CD4-positive, alpha-beta T cell treated with Interleukin-21 for 1 hour (primary cell): ENCODE results near the gene CYP1A2.
"Not testable (repeated sequence)": the region's sequence is repeated elsewhere in the genome, so short reads cannot be mapped to it uniquely, and the experiment has no call there.

Experiments
- DNase-seq: peaks from one replicate; pipeline ENCODE4 v3.0.0-alpha.2; 2020

Gene CYP1A2

GRCh38 chr15:74748322-74748946 is at the start of gene CYP1A2:
Gene CYP1A2 (plus strand): TSS chr15:74748845. CDS start chr15:74749739, 894 bp downstream.
- DNase-seq = no peak

GRCh38 chr15:74709011-74709410 is 39.6 kb upstream of the CYP1A2 start:
- DNase-seq = no peak

- no peak for DNase-seq
Observed at GRCh38 chr15:74709892-74710291, 38.8 kb upstream of the CYP1A2 start.

GRCh38 chr15:74710319-74711094 is 38.1 kb upstream of the CYP1A2 start:
- DNase-seq = no peak

GRCh38 chr15:74712311-74712710 is 36.3 kb upstream of the CYP1A2 start:
- no peak for DNase-seq

- no peak for DNase-seq
Observed at GRCh38 chr15:74716651-74717050, 32.0 kb upstream of the CYP1A2 start.

GRCh38 chr15:74722591-74722990 is 26.1 kb upstream of the CYP1A2 start:
- DNase-seq = no peak

- DNase-seq = no peak
Observed at GRCh38 chr15:74723187-74723586, 25.5 kb upstream of the CYP1A2 start.

GRCh38 chr15:74723754-74724334 is 24.8 kb upstream of the CYP1A2 start:
- DNase-seq = peak; percentile 35

GRCh38 chr15:74724570-74725224 is 23.9 kb upstream of the CYP1A2 start:
- no peak for DNase-seq

- peak; percentile 22 for DNase-seq
Observed at GRCh38 chr15:74725225-74725774, 23.3 kb upstream of the CYP1A2 start, which contains the start of gene CYP1A1. Gene CYP1A1 (minus strand): TSS chr15:74725528. CDS start chr15:74723097, 2,431 bp downstream.

- DNase-seq = peak; percentile 31
Observed at GRCh38 chr15:74725845-74726773, 22.5 kb upstream of the CYP1A2 start.

GRCh38 chr15:74726774-74727164 is 21.9 kb upstream of the CYP1A2 start:
- DNase-seq = no peak

- DNase-seq = no peak
Observed at GRCh38 chr15:74727727-74728126, 20.9 kb upstream of the CYP1A2 start.

GRCh38 chr15:74728699-74729098 is 19.9 kb upstream of the CYP1A2 start:
- not testable (repeated sequence) for DNase-seq

GRCh38 chr15:74729372-74729771 is 19.3 kb upstream of the CYP1A2 start:
- not testable (repeated sequence) for DNase-seq

- DNase-seq = no peak
Observed at GRCh38 chr15:74730619-74731316, 17.9 kb upstream of the CYP1A2 start.

- DNase-seq = no peak
Observed at GRCh38 chr15:74732846-74733245, 15.8 kb upstream of the CYP1A2 start.

GRCh38 chr15:74733269-74733668 is 15.4 kb upstream of the CYP1A2 start:
- DNase-seq = no peak

GRCh38 chr15:74735305-74735704 is 13.3 kb upstream of the CYP1A2 start:
- DNase-seq = no peak

- not testable (repeated sequence) for DNase-seq
Observed at GRCh38 chr15:74738239-74738638, 10.4 kb upstream of the CYP1A2 start.
